Measurements from ENCODE around the gene SIMC1. TPM values are rescaled to one million over a fixed set of nuclear protein-coding genes. Genes with fewer than 3 reads are reported as not detected.
A peak's percentile ranks its signal among the peaks of the same experiment; 100 is the strongest.

SIMC1 gene
- polyA plus RNA-seq, 1 donor = 14.9 TPM

DNA sequence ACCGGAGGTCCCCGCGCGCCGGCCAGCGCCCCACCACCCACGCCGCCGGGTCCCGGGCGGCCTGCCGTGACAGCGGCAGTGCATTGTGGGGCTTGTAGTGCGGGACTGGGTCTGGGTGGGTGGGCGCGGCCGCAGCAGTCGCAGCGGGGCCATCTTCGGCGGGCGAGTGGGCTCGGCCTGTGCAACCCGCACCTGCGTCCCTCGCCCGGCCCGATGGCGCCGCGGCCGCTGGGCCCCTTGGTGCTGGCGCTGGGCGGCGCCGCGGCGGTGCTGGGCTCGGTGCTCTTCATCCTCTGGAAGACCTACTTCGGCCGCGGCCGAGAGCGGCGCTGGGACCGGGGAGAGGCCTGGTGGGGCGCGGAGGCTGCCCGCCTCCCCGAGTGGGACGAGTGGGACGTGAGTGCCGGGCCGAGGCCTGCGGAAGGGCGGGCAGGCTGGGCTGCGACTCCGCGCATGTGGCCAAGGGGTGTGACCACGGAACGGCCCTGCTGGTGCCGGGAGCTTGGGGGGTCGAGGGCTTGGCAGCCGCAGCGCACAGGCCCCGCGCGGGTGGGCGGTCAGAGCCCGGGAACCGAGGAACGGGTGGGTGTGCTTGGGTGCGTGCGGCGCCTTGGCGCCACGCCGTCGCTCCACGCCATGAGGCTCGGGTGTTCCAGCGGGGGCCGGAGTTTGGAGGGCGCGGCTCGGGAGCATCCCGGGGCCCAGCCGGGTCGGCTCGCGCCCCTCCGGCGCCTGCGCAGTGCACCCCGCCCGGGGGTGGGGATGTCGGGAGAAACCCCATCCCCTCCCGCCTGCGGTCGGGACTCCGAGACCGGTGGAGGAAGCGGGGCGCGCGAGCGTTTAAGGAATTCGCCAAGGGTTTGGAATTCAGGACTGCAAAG is 127.4 kb downstream of the SIMC1 start, which contains the start of gene ARL10:
ARL10 (plus strand) TSS at position 137 of the 881 bp plus-strand sequence; CDS start at position 214, 77 bp downstream.
- DNase-seq = peak; percentile 56

DNA sequence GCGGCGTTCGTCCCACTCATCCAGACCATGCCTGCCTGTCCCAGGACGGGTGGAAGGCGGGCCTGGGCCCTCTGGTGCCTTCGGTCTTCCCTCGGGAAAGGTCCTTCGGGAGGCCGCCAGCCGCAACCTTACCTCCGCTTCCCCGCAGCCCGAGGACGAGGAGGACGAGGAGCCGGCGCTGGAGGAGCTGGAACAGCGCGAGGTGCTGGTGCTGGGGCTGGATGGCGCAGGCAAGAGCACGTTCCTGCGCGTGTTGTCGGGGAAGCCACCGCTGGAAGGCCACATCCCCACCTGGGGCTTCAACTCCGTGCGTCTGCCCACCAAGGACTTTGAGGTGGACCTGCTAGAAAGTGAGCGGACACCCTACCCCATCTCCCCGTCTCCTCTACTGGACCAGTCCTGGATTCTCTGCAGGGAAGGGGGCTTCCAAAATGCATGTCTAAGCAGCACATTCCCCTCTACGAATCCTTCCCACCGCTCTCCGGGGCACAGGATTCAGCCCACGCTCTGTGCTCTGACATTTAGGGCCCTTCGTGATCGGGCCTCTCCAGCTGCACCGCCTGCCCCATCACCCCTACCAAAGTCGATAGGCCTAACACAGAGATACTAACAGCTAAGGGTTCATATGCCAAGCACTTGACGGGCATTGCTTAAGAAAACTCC is 128.1 kb downstream of the SIMC1 start:
- no peak for DNase-seq

DNA sequence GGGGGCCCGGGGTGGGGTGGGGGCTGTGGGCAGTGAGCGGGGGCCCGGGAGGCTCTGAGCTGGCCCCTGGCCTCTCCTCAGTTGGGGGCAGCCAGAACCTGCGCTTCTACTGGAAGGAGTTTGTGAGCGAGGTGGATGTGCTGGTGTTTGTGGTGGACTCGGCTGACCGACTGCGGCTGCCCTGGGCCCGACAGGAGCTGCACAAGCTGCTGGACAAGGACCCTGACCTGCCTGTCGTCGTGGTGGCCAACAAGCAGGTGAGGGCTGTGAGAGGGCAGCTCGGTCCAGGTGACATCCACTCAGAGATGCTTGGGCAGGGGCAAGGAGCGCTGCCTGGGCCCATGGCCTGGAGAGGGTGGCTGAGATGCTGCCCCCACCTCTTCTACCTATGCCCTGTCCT is 130.5 kb downstream of the SIMC1 start:
- DNase-seq = no peak

DNA sequence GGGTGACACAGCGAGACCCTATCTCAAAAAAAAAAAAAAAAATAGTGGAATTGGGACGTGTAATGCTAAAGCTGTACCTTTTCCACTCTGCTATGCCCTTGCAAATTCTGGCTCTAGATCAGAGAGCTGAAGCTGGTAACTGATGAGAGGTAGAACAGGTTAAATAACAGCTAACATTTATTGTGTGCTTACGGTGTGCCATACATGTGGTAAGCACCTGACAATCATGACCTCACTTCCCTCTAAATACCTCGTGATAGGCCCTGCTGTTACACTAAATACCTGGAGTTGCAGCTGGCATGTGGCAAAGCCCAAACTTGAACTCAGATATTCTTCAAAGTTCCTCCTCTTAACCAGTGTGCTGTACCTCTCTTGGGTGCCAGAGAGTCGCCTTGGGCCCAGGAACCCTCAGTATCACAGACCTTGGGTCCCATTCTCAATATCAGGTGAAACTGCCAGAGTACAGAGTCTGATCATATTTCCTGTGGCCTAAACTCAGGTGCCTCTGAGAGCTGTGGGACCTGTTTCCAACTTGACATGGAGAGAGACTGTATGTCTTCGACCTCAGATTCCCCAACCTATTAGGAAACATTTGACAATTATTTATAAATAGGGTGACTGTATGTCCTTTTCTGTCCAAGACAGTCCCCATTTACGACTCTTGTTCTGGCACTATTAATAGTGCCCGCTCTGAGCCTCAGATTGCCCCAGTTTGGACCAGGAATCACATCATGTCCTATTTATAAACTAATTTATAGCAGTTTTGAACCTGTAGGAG is 131.9 kb downstream of the SIMC1 start:
- DNase-seq = no peak

DNA sequence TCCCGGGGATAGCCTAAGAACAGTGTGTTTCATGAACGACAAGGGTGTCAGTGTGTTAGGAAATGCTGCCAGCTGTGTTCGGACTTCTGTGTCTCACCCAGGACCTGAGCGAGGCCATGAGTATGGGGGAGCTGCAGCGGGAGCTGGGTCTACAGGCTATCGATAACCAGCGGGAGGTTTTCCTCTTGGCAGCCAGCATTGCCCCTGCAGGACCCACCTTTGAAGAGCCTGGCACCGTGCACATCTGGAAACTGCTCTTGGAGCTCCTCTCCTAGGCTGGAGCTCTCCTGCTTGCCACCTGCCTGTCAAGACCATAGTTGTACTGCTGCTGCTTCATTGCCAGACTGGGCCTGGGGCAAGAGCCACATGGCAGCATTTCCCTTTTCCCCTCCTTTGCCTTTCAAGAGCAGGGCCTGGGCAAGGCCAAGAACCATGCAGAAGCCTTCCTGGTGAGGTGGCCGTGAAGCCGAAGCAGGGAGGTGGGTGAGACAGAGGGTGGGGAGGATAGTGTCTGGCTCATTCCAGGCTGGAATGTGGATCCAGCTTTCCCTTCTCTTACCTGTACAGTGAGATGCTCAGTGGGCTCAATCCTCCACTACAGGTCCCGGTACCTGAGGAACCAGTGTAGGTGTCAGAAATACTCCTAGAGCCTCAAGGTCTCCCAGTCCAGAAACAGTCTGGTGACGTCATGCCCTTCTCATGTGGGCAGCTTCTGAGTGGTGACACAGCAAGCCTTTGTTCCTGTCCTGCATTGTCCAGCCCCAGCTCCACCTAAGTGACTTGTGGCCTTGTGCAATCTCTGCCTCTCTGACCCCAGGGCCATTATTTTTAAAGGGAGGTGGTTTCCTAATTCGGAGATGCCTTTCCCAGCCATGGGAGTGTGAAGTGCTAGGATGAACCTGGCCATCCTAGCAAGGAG is 133.7 kb downstream of the SIMC1 start:
- DNase-seq = no peak

DNA sequence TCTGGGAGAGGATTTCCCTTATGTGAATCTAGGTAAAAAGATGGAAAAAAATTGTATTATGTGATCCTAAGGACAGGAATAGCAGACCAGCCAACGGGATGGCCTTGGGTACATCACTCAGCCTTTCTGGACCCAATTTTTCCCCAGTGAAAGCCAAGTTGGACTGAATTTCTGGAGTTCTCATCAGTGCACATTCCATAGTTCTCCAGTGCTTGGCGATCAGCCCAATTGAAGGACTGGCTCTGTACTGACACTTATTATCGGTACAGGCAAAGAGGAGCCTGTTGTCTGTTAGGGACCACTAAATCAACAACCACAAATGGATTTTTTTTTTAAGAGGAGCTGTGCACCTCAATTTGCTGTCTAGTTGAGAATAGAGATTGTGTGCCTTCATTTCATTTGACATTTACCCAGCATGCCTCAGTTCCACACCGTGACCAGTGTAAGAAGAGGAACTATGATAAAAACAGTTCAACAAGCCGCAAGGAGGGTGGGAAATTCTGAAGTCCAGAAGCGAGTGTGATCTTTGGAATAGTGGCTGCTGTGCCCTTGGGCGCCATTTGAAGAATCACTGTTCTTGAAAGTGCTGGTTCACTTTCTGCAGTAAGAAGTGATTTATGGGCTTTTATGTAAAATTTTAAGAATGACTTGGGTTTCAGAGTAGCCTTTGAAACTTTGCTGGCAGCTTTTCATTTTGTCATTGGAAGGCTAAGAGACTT is 135.0 kb downstream of the SIMC1 start:
- peak; percentile 41 for DNase-seq

DNA sequence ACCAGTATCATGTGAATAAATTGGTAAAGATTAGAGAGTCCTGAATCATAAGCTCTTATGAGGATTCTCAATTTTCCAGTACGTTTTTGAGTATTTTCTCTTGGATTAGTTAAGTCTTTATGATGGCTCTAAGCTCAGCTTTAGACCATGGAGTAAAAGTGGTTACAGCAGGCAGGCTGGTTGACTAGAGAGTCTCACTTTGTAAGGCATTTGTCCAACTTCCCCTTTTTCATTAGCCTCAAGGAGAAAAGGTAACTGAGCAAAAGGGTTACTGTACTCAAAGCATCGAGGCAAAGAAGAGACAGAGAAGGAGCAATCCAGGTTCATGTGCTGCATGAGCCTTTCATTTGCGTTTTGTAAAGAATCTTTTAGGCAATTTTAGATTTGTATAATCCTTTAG is 141.7 kb downstream of the SIMC1 start:
- DNase-seq = no peak

DNA sequence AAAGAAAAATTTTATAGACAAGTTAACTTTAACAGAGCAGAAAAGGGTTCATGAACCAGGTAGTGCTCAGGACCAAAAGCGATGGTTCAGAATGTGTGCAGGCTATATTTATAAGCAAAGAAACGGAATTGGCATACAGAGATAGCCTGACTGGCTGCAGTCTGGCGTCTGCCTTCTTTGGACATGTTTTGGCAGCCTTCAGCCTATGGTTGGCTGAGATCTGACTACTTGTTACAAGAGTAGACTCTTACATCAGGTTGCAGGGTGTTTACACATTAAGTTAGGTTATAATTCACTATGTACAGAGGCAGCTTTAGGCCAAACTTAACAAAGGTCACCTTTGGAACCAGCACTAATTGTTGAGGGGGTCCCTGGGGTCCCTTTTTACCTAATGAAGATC is 143.2 kb downstream of the SIMC1 start:
- no peak for DNase-seq

DNA sequence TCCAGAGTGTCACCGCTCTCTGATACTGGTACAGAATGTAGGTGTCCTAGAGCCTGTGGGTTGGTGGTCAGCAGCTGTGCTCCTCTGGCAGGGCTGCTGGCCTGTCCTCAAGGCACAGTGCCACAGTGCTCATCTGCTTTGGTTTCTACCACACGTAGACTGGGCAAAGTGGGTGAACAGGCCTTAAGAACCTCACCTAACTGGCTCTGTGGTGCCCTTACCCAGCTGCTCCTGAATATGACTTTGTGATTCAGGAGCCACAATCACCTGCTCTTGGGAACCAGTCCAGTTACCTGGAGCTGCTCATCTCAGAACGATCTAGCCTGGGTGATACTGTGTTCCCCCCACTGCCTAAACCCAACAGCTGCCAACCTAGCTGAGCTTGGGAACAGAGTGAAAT is 143.8 kb downstream of the SIMC1 start:
- DNase-seq = no peak

DNA sequence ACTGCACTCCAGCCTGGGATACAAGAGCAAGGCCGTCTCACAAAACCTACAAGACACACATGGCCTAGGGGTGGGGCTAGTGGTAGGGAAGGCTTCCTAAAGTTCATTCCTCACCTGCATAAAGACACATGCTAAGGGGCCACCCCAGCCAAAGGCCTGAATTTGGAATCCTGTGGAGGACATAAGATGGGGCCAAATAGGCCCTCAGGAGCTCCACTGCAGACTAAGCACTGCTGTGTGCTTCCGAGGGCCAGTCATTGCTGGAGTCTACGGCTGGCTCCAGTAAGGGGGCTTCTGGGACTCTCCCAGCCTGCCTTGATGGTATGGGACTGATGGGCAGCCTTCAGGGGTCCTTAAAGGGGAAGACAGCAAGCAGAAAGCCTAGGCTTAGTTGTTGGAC is 144.5 kb downstream of the SIMC1 start:
- no peak for DNase-seq

DNA sequence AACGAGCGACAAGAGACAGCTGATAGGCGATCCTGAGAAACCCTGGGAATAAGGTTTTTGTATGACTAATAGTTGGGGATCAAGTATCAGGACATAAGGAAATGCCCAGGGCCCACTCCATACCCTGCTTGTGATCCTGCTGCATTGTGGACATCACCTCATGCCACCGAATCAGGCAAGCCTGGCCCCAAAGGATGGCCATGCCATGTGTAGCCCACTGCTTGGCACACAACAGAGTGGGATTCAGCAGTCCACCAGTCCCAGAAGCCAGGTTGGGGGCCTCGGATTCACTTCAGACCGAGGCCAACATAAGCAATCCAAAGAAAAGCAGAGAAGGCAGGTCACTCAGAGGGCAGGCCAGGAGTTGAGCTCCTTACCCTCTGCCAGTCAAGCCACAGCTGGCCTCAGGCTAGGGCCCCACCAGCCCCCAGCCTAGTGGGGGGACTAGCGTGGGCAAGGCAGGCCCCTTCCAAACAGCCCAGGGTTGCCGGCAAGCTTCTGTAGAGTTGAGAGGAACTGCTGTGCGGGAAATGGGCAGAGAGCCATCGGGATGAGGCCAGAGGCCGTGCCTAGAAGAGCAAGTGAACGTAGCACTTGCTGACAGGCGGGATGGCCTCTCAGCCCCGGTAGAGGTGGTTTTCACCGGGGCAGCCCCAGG is 145.2 kb downstream of the SIMC1 start:
- no peak for DNase-seq

DNA sequence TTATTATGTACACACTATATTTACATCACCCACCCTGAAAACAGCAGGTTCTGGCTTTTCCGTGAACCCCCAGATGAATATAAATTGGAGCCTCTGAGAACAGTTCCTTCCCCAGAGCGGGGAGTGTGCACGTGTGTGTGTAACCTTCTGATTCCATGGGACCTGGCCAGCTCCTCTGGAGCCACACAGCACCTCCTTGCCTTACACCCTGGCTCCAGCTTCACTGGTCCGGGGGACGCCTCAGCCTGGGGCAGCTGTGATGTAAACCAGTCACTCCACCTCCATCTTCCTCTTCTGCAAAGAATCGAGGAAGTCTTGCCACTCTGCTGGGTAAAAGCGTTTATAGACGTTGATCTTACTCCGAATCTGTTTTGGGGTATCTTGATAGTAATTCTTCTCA is 145.7 kb downstream of the SIMC1 start:
- DNase-seq = no peak

DNA sequence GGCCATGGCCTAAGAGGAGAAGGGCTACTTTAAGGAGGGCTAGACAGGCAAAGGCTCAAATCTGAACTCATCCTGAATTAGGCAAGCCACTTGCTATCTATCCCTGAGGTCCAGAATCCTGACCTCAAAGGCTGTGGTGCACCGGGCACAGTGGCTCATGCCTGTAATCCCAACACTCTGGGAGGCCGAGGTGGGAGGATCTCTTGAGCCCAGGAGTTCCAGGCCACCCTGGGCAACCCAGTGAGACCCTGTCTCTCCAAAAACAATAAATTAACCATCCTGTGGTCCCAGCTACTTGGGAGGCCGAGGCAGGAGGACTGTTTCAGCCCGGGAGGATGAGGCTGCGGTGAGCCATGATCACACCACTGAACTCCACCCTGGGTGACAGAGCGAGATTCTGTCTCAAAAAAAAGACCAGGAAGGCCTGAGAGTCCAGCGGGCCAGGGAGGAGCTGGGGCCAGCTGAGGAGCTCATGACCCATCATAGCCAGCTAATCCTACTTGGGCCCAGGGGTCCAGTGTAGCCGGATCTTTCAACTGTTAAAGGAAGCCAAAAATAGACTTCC is 146.2 kb downstream of the SIMC1 start:
- DNase-seq = no peak

DNA sequence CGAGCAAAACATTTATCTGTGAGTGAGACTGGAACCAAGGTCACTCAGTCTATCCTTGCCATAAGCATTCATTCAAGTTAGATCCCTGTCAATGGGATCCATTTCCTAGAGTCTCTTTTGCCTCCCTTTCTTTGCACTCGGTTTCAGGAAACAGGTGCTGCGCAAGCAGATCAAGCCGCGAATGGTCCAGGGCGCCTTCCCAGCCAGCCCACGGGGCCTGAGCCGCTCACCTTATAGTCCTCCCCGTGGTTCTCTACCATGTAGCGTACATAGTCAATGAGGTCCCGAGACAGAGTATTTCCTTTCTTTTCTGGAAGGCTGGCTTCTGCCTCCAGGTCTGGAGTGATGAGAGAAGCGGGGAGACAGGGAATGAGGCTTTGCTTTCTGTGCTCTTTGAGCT is 146.8 kb downstream of the SIMC1 start:
- DNase-seq = no peak

DNA sequence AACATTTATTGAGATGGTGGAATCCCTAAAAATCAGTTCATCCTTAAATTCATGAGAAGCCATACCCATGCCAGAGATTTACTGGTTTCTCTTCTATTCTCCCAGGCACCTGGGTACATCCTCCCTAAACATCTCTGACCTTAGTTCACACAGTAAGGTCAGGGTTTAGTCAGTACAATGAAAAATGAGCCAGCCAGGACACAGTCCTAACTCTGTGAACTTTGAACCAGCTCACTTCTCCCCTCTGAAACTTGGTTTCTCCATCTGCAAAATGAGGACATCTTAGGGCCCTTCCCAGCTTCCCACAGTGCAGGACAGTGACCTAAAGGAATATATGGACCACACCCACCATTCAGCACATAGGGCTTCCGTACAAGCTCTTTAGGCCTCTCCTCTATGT is 148.3 kb downstream of the SIMC1 start:
- DNase-seq = no peak

DNA sequence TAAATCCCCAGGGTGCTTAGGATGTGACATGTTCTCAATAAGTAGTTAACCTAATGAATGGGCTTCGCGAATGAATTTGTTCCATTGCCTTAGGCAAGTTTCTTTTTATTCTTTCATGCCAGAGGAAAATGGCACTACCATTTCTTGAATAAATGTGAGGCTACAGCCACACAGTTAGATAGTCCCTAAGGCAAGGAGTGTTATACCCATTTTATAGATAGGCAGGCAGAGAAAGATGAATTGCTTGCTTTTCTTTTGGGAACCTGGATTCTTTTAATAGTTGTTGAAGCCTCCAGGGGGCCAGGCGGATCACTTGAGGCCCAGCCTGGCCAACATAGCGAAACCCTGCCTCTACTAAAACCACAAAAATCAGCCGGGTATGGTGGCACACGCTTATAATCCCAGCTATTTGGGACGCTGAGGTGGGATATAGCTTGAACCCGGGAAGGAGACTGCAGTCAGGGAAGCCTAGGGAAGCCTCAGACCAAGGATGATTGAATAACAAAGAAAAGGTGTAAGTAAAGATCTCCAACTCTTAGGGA is 149.2 kb downstream of the SIMC1 start:
- DNase-seq = no peak

DNA sequence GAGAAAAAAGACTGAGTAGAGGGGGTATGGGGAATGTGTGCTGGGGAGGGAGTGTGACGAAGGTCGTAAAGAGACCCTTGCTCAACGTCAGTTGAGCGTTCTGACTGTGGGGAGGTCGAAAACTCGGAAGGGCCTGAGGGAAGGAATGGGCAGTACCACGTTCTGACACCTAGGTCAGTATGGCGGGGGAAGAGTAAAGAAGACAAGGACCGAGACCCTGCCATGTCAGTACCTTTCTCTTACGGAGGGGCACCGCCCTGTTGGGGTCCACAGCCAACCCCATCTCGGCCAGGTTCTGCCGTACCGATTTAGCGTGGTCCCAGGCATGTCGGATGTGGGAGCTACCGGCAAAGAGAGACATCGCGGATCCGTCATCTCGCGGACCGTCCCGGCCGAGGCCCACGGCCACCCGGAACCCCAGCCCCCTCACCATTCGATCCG is 149.8 kb downstream of the SIMC1 start:
- no peak for DNase-seq

DNA sequence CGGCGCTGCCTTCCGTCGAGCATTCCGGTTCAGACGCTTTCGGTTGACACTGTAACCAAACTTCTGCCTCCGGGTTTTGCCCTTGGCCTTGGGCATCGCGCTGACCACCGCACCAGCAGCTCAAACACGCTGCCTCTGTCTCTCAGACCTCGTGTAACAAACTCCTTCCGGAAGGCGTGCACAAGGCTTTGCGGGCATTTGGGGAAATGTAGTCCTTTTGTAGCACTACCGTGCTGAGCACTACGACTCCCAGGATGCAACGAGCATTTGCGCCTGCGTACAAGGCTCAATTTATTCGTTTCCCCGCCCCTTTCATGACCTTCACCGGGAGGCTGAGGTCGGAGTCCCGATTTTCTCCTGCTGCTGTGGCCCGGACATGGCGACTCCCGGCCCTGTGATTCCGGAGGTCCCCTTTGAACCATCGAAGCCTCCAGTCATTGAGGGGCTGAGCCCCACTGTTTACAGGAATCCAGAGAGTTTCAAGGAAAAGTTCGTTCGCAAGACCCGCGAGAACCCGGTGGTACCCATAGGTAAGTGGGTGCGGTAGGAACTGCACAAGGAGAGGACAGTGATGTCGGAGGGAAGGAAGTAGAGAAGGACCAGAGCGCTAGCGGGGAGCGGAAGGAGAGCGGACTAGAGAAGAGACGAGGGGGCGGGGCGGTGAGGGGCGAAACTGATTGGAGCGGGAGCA is 150.4 kb downstream of the SIMC1 start, which contains the start of the genes HIGD2A and NOP16:
HIGD2A (plus strand) TSS at position 308 of the 691 bp plus-strand sequence; CDS start at position 377, 69 bp downstream.
NOP16 (minus strand) TSS at position 155 of the 691 bp plus-strand sequence; CDS start at position 96, 59 bp downstream.
- DNase-seq = peak; percentile 98

Measured in hindlimb muscle (tissue), 1 donor.